Tibial nerve (tissue), 3 donors: Measurements from ENCODE around the gene ENOX1.

Source experiments
- CTCF ChIP-seq, 5 experiments: fragments of 200-600 bp in 3 of 5; fragments of 450-650 bp in 2 of 5; sonication (generic) in 3 of 5; IDR thresholded peaks; one replicate each; pipeline ENCODE4 v1.5.1; 2016 to 2019; ENCODE audit warnings: antibody characterized with exemption in 5 of 5, mild to moderate bottlenecking in 3 of 5, moderate library complexity in 2 of 5
- POLR2A ChIP-seq, 2 donors: fragments of 450-650 bp; IDR thresholded peaks; one replicate each; pipeline ENCODE4 v1.6.1; 2017; ENCODE audit warnings: antibody characterized with exemption in 2 of 2, mild to moderate bottlenecking in 2 of 2, moderate library complexity in 2 of 2

- TF ChIP-seq POLR2A (IDR thresholded peaks at IDR 0.05) (no peak), CTCF (IDR thresholded peaks at IDR 0.05) (no peak)
Observed at GRCh38 chr13:43835701-43836100, 48.9 kb upstream of the ENOX1 start.
